HFFc6 (cell line): ENCODE data around the gene PADI1. TPM values are rescaled to one million over a fixed set of nuclear protein-coding genes. Genes with fewer than 3 reads are reported as not detected.

Experiments
- DNase-seq: peaks from one replicate; pipeline ENCODE4 v3.0.0-alpha.2; 2018
- H3K27ac Mint-ChIP-seq: 2 replicates; pipeline ENCODE4 v1.8.0; 2020; ENCODE audit warnings: mild to moderate bottlenecking, mixed read lengths
- H3K27me3 Mint-ChIP-seq: 2 replicates; pipeline ENCODE4 v1.8.0; 2021; ENCODE audit warnings: mild to moderate bottlenecking, moderate library complexity, mixed read lengths; ENCODE audit not compliant: insufficient read depth
- H3K36me3 Mint-ChIP-seq: 2 replicates; pipeline ENCODE4 v1.8.0; 2021; ENCODE audit warnings: low read depth, mixed read lengths
- H3K4me1 Mint-ChIP-seq: 2 replicates; pipeline ENCODE4 v1.8.0; 2020; ENCODE audit warnings: low read depth, mixed read lengths
- H3K4me3 Mint-ChIP-seq: 2 replicates; pipeline ENCODE4 v1.8.0; 2020; ENCODE audit warnings: mild to moderate bottlenecking, moderate library complexity, mixed read lengths
- H3K9me3 Mint-ChIP-seq: 2 replicates; pipeline ENCODE4 v1.8.0; 2020; ENCODE audit warnings: mild to moderate bottlenecking, mixed read lengths
- CTCF ChIP-seq: fragments of 200-600 bp; sonication (generic); IDR thresholded peaks from 2 replicates; pipeline ENCODE4 v1.5.0; 2021; ENCODE audit warnings: antibody characterized with exemption, mild to moderate bottlenecking
- total RNA-seq, 6 experiments: library from RNA; stranded (reverse); fragmentation: NEBNext Ultra II Directional; extraction: Animal tissue kit (Norgen Biotek cat#: 25700); gene quantifications; 2 replicates in 1 of 6; 3 replicates in 5 of 6; pipeline ENCODE4 v1.2.3, GENCODE V29; 2021

The PADI1 gene
- total RNA-seq, 6 experiments from 2014 or later, result 0.11 to 0.95 (median 0.22) TPM; not detected in 1

GRCh38 chr1:17243274-17243673 is 38.3 kb downstream of the PADI1 start:
- no peak for DNase-seq
- TF ChIP-seq CTCF, result no peak
- Mint-ChIP-seq H3K4me3 (no peak overlapping the region), H3K9me3 (no peaks in the 10 kb centered on the region), H3K36me3 (no peaks in the 10 kb centered on the region), H3K4me1 (peaks cover 12% of the 10 kb centered on the region), H3K27ac (no peak overlapping the region), H3K27me3 (peaks cover 14% of the 10 kb centered on the region)

DNA sequence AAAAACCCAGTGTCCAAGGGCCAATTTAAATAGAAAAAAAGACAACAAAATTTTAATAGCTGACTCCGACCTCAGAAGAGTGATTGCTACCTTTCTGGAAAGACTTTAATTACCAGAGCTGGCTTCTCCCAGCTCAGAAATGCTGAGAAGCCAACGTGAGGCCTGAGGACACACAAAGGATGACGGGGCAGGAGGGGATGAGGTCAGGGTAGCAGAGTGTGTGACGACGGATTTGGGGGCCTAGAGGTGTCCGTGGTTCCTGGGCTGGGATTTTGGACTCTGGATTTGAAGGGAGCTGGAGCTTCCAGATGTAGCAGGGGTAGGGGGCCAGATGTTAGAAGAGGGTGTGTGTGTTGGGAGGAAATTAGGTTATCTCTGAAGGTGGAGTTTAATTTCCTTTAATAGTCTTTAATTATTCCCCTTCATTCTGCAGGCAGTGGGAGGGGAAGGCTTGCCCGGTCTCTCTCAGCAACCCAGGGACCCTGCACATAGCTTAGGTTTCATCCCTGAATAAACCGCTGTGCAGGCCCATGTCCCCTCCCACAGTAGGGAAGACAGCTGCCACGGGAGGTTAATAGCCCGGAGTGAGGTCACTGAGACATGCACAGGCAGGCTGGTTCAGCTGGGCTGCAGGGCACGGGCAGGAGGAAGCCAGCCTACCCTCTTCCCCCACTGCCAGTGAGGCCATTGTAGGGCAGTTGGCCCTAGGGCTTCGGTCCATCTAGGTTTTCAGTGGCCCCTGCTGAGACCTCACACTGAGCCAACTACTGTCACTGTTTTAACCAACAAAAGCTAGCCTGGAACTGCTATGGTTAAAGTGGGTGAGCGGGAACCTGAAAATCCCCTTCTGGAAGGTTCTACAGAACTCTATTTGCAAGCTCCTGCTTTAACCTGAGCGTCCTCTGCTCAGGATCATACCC is 40.2 kb downstream of the PADI1 start:
- no peak overlapping the region for H3K27ac Mint-ChIP-seq
- H3K4me1 Mint-ChIP-seq, result peaks cover 12% of the 10 kb centered on the region
- DNase-seq, result no peak
- H3K9me3 Mint-ChIP-seq, result no peaks in the 10 kb centered on the region
- H3K36me3 Mint-ChIP-seq, result no peaks in the 10 kb centered on the region
- H3K27me3 Mint-ChIP-seq, result peaks cover 8% of the 10 kb centered on the region
- H3K4me3 Mint-ChIP-seq, result no peak overlapping the region
- TF ChIP-seq CTCF, result no peak

GRCh38 chr1:17245816-17246325 is 40.9 kb downstream of the PADI1 start:
- Mint-ChIP-seq H3K9me3 (no peaks in the 10 kb centered on the region), H3K36me3 (no peaks in the 10 kb centered on the region), H3K4me3 (no peak overlapping the region), H3K27me3 (peaks cover 6% of the 10 kb centered on the region), H3K4me1 (peaks cover 20% of the 10 kb centered on the region), H3K27ac (no peak overlapping the region)
- no peak for TF ChIP-seq CTCF
- no peak for DNase-seq

DNA sequence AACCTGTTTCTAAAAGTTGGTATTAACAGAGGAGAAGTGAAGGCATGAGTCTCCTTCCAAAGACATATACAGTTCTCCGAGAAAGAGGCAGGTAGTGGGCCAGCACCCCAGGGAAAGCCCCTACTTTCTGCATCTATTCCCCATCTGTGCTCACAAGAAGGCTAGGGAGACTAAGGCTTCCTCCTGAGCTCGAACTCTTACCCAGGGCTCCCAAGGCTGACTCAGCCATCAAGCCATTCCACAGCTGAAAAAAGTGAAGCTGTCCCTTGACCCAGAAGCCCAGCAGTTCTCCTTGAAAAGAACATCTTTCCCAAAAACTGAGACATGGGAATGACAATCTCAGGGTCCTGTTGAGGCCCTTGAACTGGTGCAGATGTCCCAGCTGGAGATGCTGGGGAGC is 42.0 kb downstream of the PADI1 start:
- no peak for DNase-seq
- Mint-ChIP-seq H3K36me3 (no peaks in the 10 kb centered on the region), H3K4me3 (no peak overlapping the region), H3K4me1 (peaks cover 31% of the 10 kb centered on the region), H3K27ac (no peak overlapping the region), H3K9me3 (no peaks in the 10 kb centered on the region), H3K27me3 (peaks cover 3% of the 10 kb centered on the region)
- TF ChIP-seq CTCF, result no peak

DNA sequence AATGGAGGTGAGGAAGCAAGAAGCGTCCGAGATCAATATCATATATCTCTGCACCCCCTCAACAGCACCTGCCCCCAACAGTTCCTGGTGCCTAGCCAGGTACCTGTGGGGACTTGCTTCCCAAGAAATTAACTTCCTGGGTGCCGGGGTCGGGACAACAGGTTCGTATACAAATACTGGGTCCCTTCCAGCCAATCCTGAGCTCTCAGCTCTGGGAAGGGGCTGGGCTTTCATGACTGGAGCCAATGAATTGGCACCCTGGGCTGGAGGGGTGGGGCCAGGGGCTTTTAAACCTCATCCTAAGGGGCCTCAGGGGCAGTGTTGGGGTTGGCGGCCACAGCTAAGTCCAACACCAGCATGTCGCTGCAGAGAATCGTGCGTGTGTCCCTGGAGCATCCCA is 43.9 kb downstream of the PADI1 start, which contains the start of gene PADI3:
Gene PADI3 (plus strand): TSS at position 318 of the 400 bp plus-strand sequence. CDS start 40 bp downstream, at position 358.
- TF ChIP-seq CTCF, result no peak
- Mint-ChIP-seq H3K9me3 (no peaks in the 10 kb centered on the region), H3K27ac (no peak within 1 kb of the TSS), H3K27me3 (no peaks in the 10 kb centered on the region; the same call in none of the 2 replicates), H3K4me1 (peaks cover 34% of the 10 kb centered on the region), H3K36me3 (no peaks in the 10 kb centered on the region), H3K4me3 (no peak within 1 kb of the TSS)
- DNase-seq, result no peak
